Inflammatory macrophage treated with lipopolysaccharide for 4 hours (primary cell): Measurements from ENCODE around the gene PPIL6.

Experiments
- DNase-seq: peaks from one replicate; pipeline ENCODE4 v3.0.0-alpha.2; 2020

Gene PPIL6

DNA sequence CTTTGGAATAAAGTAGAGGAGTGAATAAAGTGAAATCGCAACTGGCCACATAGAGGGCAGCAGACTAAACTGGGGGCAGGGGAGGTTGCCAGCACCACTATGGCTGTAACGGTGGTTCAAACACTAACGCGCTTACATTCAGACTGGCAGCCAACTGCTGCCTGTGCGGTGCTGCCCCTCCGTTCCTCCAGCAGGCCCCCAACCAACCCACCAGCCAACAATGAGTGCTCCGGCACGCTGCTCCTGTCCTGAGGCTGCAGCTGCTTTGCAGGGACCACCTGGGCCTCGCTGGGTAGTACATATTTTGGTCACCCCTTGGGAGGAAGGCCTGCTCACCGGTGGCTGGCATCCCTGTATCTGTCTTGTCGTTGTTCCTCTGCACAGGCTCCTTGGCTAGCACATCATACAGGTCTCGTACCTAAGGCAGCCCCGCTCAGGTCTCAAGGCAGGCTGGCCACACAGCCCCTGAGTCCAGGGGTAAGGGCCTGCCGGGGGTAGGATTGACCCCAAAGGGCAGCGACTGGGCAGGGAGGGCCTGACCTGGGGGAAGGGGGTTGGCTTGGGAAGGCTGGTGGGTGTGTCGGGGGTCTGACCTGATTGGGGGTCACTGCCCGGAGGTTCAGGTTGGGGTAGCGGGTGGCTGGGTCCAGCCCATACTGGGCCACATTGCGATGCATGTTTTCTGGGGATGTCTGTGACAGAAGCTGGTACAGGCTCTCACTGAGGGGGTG is 8.8 kb upstream of the PPIL6 start:
- no peak for DNase-seq

DNA sequence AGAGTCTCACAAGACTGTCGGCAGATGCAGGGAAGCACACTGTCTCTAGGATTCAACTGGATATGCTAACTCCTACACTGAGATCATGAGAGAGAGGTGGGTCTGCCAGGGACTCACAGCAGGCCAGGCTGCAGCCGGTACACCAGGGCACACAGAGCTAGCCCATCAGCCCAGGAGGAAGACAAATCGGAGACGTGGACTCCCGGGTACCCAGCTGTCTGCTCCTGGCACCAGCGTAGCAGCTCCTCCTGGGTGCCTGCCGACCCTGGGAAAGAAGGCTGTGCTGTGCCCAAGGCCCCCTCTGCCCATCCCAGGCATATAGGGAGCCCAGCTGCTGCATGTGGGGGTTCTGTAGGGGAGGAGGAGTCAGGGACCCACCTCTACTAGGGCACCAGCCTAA is 8.2 kb upstream of the PPIL6 start:
- DNase-seq, result no peak

DNA sequence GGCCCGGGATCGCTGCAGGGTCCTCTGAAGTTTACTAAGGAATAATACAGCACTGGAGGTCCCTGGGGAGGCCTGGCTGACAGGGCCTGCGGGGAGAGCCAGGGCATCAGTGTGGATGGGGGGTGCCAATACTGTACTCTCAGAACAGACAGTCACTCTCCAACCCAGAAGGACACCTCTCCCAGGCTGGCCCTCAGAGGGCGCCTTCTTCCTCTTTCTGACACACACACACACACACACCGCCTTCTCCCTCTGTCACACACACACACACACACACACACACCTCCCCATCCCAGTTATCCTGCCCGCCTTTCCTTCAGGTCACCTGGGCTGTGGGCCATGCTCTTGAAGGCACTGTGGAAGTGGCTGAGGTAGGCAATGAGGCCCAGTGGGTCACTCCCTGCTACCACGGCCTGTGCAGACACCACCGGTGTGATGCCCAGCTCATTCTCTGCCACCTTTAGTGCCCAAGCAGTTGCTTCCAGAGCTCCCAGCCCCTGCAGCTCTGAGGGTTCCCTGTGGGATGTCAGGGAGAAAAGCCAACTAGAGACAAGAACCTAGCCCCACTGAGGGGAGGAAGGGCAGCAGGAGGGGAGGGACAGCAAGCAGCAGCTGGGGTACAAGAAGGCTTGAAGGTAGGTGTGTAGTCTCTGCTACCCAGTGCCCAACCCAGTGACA is 7.6 kb upstream of the PPIL6 start:
- DNase-seq, result no peak

DNA sequence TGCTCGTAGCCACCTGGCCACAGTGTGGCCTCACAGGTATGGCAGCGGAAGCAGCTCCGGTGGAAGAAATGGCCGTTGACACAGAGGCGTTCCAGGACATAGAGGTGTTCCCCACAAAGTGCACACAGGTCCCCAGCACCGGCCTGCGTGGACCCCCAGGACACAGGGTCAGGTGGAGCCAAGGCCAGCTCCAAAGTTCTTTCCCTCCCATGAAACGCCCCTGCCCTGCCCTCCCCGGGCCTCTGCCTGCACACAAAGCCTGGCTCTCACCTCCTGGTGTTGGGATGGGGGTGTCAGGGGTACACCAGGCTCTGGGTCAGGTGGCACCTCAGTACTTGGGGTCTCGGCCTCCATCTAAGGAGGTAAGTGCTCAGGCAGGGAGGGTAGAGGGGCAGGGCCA is 6.7 kb upstream of the PPIL6 start:
- no peak for DNase-seq

DNA sequence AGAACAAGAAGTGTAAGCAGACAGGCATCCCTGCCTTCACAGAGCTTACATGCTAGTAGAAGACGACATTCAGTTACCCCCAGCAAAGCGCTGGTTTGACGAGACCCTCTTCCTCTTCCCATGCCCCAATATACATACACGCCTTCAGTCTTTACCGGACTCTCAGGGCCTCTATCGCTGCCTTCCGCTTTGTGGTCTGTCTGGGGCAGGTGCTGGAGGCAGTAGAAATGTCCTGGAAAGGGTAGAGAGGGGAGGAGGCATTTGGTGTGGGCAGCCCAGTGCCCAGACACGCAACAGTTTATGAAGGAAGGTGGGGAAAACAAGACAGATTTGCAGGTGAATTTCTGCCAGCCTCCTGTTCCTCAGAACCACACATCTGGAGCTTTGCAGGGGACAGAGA is 6.1 kb upstream of the PPIL6 start:
- no peak for DNase-seq

DNA sequence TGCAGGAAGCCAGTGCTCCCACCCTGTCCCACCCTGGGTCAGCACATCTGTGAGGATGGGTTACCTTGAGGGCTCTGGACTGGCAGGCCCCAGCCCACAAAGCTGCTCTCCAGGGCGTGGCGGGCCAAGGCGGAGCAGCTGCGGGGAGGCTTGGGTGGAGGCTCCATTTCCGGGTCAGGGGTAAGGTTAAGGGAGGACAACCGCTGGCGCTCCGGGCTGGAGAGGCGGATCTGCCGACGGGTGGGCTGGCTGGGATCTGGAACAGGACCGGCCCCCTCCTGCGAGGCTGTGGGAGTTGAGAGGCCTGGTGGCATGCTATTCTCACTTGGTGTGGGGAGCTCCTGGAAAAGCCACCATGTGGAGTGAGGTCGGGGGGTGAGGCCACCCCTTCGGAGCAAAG is 5.6 kb upstream of the PPIL6 start:
- no peak for DNase-seq

DNA sequence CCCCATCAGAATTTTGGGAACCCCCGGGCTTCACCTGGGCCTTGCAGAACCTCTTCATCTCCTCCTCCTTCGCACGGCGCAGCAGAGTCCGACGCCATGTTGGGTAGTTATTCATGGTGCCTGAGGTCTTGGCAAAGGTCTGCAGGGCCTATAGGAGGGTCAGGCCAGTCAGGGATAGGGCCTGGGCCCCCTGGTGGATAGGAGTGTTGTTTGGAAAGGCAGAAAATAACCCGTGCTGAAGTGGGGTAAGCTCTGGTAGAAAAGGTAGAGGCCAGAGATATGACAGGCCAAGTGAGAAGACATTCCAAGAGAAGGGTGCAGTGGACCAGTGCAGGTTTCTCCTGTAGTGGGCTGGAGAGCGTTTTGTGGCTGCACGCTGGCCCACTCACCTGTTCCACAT is 5.0 kb upstream of the PPIL6 start:
- DNase-seq, result no peak

DNA sequence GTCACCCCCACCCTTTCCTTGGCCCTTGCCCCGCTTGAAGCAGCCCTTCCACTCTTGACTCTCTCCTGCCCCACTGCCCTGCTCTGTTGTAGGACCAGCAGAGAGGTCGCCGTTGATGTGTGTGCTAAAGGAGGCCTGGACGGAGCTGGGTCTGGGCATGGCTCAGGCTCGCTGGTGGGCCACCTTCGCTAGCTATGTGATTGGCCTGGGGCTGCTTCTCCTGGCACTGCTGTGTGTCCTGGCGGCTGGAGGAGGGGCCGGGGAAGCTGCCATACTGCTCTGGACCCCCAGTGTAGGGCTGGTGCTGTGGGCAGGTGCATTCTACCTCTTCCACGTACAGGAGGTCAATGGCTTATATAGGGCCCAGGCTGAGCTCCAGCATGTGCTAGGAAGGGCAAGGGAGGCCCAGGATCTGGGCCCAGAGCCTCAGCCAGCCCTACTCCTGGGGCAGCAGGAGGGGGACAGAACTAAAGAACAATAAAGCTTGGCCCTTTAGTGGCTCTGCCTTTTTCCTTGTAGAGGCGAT is 3.1 kb upstream of the PPIL6 start:
- DNase-seq, result no peak

DNA sequence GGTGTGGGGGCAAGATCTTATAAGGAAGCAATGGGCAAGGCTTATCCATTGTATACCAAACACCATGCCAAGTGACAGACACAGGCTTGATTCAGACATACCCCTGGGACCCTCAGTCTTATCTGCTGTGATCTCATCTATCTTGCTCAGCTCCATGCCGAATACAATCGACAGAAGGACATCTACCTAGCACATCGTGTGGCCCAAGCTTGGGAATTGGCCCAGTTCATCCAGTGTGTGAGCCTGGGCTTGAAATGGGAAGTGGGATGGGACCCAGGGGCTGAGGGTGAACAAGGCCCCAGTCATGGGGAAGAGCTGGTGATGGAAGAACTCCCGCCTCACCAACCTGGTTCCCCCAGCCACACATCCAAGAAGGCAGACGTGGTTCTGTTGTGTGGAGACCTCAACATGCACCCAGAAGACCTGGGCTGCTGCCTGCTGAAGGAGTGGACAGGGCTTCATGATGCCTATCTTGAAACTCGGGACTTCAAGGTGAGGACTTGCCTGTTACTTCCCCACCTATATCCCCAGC is 2.0 kb upstream of the PPIL6 start:
- DNase-seq, result no peak

DNA sequence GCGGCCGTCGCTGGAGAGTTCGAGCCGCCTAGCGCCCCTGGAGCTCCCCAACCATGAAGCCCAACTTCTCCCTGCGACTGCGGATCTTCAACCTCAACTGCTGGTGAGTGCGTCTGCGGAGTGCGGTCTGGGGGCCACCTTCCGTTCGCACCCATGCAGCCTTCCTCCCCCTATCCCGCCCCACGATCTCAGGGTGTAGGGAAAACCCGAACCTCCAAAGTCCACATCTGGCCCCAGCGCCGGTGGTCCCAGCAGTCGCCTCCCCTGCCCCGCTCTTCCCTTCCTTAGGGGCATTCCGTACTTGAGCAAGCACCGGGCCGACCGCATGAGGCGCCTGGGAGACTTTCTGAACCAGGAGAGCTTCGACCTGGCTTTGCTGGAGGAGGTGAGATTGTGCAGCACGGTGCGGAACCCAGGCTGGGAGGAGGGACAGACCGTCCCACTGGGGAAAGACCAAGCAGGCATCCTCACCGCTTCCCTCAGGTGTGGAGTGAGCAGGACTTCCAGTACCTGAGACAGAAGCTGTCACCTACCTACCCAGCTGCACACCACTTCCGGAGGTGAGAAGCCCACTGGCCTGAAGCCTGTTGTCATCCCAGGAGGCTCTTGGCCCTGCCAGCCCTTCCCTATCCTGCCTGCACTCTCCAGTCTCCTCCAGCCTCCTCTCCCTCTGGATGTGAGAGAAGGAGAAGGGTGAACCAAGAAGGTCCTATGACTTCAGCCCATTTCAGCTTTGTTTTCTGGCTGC is 815 bp upstream of the PPIL6 start:
- peak; percentile 43 for DNase-seq

DNA sequence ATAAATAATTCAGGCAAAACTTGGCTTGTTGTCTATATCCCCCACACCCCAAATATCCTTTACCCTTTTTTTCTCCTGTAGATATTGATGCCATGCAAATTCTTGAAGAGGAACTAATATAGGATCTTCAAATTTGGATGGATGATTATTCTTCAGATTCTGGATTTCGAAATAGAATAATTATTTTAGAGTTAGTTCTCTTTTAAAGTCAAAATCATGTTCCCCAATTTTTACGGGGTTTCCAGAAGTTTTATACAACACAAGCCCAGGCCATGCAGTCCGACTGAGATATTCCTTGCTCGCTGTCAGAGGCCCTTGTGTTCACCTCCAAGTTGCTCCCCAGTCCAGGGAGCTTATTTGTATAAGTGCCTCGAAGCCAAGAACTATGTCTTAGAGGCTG is 4.4 kb downstream of the PPIL6 start:
- DNase-seq, result peak; percentile 37

DNA sequence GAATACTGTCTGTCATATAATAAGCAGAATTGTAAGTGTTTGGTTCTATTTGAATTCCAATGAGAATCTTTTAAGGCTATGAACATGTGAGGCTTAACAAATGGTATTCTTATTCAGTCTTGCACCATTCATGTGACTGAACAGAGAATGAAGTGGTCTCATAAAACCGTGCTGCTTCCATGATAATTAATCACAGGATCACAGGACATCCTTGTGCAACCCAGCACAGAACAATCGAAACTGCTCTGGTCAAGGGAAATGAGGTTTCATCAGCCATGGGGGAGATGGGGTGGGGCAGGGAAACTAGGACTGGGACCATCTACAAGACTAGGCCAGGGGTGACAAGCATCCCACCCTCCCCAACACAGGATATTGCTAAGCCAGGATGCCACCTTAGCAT is 6.0 kb downstream of the PPIL6 start:
- peak; percentile 92 for DNase-seq

DNA sequence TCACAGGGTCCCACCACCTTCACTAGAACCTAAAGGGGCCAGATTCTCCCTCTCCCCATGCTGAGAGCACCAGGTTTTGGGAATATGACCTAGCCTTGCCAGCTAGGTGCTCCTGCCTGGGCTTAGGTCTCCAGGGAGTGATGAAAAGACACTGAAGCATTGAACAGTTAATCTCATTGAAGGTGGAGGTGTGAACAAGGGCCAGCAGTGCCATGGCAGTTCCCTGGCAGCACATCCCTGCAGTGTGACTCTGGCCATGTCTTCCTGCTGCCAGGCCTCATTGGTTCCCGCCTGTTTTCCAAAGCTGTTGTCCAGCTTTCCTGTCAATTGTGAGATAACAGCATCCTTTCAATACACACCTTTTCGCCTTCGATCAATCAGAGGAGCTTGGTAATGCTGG is 10.9 kb downstream of the PPIL6 start:
- no peak for DNase-seq

DNA sequence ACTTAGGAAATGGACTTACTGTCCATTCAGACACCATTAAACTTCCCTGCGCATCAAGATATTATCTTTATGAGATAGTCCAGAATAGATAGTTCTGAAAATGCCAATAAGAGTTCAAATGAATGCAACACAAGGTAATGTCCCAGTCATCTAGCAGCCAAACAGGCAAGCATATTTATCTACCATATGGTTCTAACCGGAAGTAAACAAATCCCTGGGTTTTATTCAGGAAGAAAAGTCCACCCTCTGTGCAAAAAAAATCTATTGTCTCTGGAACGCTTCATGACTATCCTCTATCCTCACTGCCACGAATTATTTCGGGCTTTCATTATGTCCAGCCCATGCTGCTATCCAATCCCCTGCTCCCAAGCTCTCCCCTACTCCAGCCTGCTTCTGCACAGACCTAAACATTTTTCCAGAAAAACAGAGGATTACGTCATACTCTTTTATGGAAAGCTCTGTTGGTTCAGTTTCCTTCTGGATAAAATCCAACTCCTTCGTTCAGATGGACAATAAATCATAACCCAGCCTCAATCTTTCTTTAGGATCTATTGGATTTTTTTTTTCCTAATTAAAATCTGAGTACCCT is 11.4 kb downstream of the PPIL6 start:
- DNase-seq, result no peak

DNA sequence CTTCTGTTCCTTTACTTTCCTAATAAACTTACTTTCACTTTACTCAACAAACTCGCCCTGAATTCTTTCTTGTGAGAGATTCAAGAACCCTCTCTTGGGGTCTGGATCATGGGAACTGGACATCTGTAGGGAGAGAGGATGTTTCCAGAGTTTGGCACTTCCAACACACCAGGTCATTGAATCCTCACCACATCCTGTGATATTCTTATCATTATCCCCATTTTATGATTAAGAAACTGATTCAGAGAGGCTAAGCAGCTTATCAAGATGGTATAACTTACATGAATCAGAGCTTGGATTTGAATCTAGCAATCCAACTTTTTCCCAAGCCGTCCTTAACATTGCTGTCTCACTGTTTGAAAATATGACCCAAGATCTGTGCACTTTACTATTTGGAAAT is 15.5 kb downstream of the PPIL6 start:
- no peak for DNase-seq

DNA sequence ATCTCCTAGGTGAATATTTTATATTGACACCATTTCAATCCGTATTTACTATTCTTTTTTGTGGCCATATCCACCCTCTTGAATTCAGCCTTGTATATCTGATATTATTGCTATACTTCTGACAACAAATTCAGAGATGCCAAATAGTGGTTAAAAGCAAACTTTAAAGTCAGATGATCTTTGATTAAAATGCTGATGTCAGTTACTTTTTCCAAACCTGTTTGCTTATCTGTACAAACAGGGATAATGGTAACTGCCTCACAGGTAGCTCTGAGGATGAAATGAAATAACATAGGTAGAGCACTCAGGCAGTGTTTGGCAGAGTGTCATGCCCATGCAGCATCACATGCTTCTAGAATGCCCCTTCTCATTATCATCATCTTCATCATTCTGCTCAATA is 19.2 kb downstream of the PPIL6 start:
- no peak for DNase-seq

DNA sequence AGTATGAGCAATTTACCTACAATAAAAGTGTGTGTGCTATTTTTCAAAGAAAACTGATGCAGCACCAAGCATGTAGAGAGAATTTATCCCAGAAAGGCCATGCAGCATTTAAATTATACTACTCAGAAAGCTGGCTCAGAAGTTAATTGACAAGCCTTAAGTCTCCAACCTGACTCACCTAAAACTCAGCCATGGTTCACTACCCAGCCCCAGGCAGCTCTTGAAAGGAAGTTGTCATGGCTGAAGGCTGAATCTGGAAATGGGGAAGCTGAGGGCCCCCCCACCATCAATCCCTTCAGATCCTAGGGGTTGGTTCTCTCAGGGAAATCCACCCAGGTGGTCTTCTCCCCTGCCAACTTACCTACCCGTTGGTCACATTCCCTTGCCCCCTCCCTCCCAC is 19.7 kb downstream of the PPIL6 start:
- no peak for DNase-seq

DNA sequence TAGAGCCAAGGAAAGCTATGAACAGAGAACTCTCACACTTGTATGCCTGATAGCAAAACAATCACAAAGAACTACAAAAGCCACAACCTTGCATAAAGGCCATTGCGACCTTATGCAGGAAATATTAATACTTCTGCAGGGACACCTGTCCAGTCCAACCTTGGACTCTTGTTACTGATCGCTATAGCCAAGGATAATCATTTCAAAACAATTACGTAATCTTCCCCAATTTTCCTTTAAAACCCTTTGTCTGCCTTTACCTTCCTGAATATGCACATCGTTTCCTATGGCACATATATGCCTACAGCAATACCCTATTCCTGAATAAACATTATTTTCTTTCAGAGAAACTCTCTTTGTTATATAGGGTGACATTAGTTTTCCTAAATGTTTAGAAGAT is 22.8 kb downstream of the PPIL6 start:
- no peak for DNase-seq

DNA sequence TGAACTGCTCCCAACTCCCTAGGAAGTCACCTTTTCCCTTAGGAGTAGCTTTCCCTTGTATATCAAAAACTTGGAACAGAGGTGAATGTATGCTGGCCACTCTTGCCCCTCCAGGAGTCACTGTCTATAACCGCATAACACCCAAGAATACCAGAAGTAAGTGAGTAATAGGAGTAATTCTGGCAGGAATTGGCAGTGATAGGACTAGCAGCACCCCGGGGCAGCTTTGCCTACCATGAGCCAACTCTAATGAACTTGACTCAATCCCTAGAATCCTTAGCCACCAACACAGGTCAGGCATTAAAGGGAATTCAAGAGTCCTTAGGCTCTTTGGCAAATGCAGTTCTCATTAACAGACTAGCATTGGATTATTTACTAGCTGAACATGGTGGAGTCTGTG is 29.4 kb downstream of the PPIL6 start:
- no peak for DNase-seq

DNA sequence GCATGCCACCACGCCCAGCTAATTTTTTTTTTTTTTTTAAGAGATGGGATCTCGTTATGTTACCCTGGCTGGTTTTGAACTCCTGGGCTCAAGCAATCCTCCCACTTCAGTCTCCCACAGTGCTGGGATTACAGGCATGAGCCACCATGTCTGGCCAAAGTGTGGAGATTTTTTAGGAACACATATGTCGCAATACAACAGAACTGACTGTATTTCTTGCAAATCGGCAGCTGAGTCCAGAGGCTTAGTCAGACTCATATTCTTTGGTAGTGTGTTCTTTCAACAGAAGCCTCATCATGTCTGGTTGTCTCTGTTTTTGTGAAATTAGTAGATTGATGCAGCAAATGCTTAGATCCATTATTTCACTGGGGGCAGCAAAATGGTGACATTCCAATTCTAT is 34.2 kb downstream of the PPIL6 start:
- peak; percentile 93 for DNase-seq

DNA sequence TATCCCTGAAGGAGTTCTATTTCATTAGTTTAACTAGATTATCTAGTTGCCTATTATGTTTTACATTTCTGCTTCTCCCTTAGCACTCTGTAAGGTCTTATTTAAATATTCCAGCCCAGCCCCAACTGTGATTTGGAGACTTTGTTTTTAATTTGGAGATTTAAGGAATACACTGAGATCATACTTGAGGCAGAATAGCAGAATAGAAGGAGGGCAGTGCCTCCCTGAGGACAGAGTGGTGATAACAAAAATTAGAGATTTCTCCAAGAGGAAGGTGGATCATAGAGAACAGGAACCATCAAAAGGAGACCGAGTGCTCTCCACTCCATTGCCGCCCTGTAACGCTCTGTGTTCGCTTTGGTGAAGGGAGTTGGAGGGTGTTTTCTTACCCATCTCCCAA is 43.4 kb downstream of the PPIL6 start:
- DNase-seq, result peak; percentile 57

DNA sequence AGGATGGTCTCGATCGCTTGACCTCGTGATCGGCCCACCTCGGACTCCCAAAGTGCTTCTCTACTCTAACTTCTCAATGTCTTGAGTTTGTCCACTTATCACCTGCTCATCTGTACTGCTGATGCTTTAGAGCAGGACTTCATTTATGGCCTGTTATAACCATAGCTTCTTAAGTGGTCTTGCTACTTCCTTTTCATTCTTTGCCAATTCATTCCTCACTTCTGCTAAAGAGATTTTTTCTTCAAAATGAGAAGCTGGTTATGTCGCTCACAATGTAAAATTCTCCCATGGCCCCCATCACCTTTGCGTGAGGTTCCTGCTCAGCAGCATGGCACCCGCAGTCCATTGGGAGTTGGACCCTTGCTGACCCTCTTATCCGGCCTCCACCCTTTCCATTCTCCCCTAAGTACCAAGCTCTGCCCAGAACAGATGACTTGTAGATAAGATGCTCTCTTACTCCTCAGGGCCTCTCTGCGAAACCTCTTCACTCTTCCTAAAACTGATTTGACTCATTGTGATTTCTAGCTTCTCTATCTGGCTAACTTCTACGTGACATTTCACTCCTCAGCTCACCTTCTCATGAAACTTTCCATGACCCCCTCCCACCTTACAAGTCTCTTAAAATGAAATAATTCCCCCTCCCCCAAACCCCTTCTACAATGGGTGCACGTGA is 44.2 kb downstream of the PPIL6 start:
- no peak for DNase-seq

DNA sequence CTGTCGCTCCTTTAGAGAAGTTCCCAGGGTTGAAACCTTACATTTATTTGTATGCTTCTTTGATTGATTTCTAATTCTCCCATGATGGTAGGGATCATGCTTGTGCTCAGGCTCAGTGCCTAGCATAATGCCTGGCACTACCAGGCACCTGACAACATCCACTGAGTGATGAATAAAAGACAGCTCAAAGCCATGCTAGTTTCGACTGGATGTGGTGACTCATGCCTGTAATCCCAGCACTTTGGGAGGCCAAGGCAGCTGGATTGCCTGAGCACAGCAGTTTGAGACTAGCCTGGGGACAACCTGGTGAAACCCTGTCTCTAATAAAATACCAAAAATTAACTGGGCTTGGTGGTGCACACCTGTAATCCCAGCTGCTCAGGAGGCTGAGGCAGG is 46.5 kb downstream of the PPIL6 start:
- peak; percentile 48 for DNase-seq
